Activated T-cell treated with anti-CD3 and anti-CD28 coated beads, Interleukin-2, amount 50 U/mL, for 72 hours (primary cell): Measurements from ENCODE around the gene GXYLT2. TPM values are rescaled to one million over a fixed set of nuclear protein-coding genes. Genes with fewer than 3 reads are reported as not detected.

Experiments
- ATAC-seq, 2 donors: fragments of 150-1000 bp; cut with Tn5 transposase; replicated peaks in 1 of 2; 2 replicates each; pipeline ENCODE4 v1.10.0; 2021; ENCODE audit warnings: moderate library complexity in 2 of 2, mild to moderate bottlenecking in 1 of 2
- DNase-seq, 2 donors: peaks; one replicate each; pipeline ENCODE4 v3.0.0; 2021 to 2022; ENCODE audit warnings: mixed read lengths in 1 of 2
- H3K27ac Mint-ChIP-seq: one replicate; pipeline ENCODE4 v1.8.0; 2022; ENCODE audit warnings: mild to moderate bottlenecking, moderate library complexity, mixed read lengths
- H3K27me3 Mint-ChIP-seq: one replicate; pipeline ENCODE4 v1.8.0; 2022; ENCODE audit warnings: low read depth, mixed read lengths
- H3K36me3 Mint-ChIP-seq, 2 donors: one replicate each; pipeline ENCODE4 v1.8.0; 2022; ENCODE audit warnings: mixed read lengths in 2 of 2, mild to moderate bottlenecking in 1 of 2; ENCODE audit not compliant: insufficient read depth in 2 of 2
- H3K4me1 Mint-ChIP-seq: one replicate; pipeline ENCODE4 v1.8.0; 2022; ENCODE audit warnings: low read depth, mixed read lengths
- H3K4me3 Mint-ChIP-seq, 2 donors: one replicate each; pipeline ENCODE4 v1.8.0; 2022; ENCODE audit warnings: mild to moderate bottlenecking in 2 of 2, mixed read lengths in 2 of 2, moderate library complexity in 2 of 2
- H3K9me3 Mint-ChIP-seq, 2 donors: one replicate each; pipeline ENCODE4 v1.8.0; 2022; ENCODE audit warnings: mixed read lengths in 2 of 2
- total RNA-seq, 2 donors: library from RNA; stranded (reverse); gene quantifications; one replicate each; pipeline ENCODE4 v1.2.3, GENCODE V29; 2022

Gene GXYLT2
- total RNA-seq, 2 donors from 2014 or later, result 0.23 to 0.26 TPM

GRCh38 chr3:72974956-72975355 is 87.1 kb downstream of the GXYLT2 start:
- ATAC-seq (no peak), DNase-seq (no peak)
- Mint-ChIP-seq H3K9me3 (no peaks in the 10 kb centered on the region), H3K27me3 (peaks cover 21% of the 10 kb centered on the region), H3K36me3 (no peaks in the 10 kb centered on the region), H3K27ac (no peak overlapping the region), H3K4me1 (peaks cover 18% of the 10 kb centered on the region), H3K4me3 (no peak overlapping the region)

GRCh38 chr3:72976281-72976741 is 88.5 kb downstream of the GXYLT2 start:
- no peak overlapping the region for H3K4me3 Mint-ChIP-seq
- ATAC-seq, result no peak
- no peaks in the 10 kb centered on the region for H3K9me3 Mint-ChIP-seq
- no peak overlapping the region for H3K27ac Mint-ChIP-seq
- no peaks in the 10 kb centered on the region for H3K36me3 Mint-ChIP-seq
- peaks cover 24% of the 10 kb centered on the region for H3K27me3 Mint-ChIP-seq
- H3K4me1 Mint-ChIP-seq, result peaks cover 18% of the 10 kb centered on the region
- DNase-seq, result no peak

- Mint-ChIP-seq H3K36me3 (no peaks in the 10 kb centered on the region), H3K9me3 (no peaks in the 10 kb centered on the region), H3K27me3 (peaks cover 24% of the 10 kb centered on the region), H3K27ac (peak overlapping the region; percentile 97), H3K4me1 (peaks cover 18% of the 10 kb centered on the region), H3K4me3 (peak overlapping the region; percentile 51 to 82)
- peak; percentile 94 to 96 for ATAC-seq
- peak; percentile 63 to 64 for DNase-seq
These were observed 89.4 kb downstream of the GXYLT2 start for GRCh38 chr3:72977060-72977808.

GRCh38 chr3:72982609-72983366 is 94.9 kb downstream of the GXYLT2 start:
- Mint-ChIP-seq H3K9me3 (peaks cover 0 to 2% of the 10 kb centered on the region in 2 donors), H3K36me3 (peaks cover 5 to 9% of the 10 kb centered on the region in 2 donors), H3K27me3 (peaks cover 23% of the 10 kb centered on the region), H3K27ac (no peak overlapping the region), H3K4me1 (peaks cover 11% of the 10 kb centered on the region), H3K4me3 (no peak overlapping the region)
- DNase-seq, result no peak
- no peak for ATAC-seq

GRCh38 chr3:72985576-72985975 is 97.7 kb downstream of the GXYLT2 start:
- H3K9me3 Mint-ChIP-seq, result peaks cover 0 to 2% of the 10 kb centered on the region in 2 donors
- H3K27me3 Mint-ChIP-seq, result peaks cover 12% of the 10 kb centered on the region
- no peak overlapping the region for H3K4me3 Mint-ChIP-seq
- H3K4me1 Mint-ChIP-seq, result peaks cover 11% of the 10 kb centered on the region
- peaks cover 5 to 9% of the 10 kb centered on the region in 2 donors for H3K36me3 Mint-ChIP-seq
- no peak overlapping the region for H3K27ac Mint-ChIP-seq
- ATAC-seq, result no peak
- DNase-seq, result no peak

- Mint-ChIP-seq H3K4me1 (no peaks in the 10 kb centered on the region), H3K4me3 (no peak overlapping the region), H3K27me3 (no peaks in the 10 kb centered on the region), H3K36me3 (peaks cover 0 to 2% of the 10 kb centered on the region in 2 donors), H3K9me3 (no peaks in the 10 kb centered on the region), H3K27ac (no peak overlapping the region)
- DNase-seq (no peak), ATAC-seq (peak in 1 of 2 donors; percentile 47)
These were observed 103.0 kb downstream of the GXYLT2 start for GRCh38 chr3:72990701-72991395.

GRCh38 chr3:72991522-72991921 is 103.7 kb downstream of the GXYLT2 start:
- no peak overlapping the region for H3K4me3 Mint-ChIP-seq
- no peaks in the 10 kb centered on the region for H3K4me1 Mint-ChIP-seq
- no peaks in the 10 kb centered on the region for H3K9me3 Mint-ChIP-seq
- ATAC-seq (no peak), DNase-seq (no peak)
- no peak overlapping the region for H3K27ac Mint-ChIP-seq
- peaks cover 0 to 2% of the 10 kb centered on the region in 2 donors for H3K36me3 Mint-ChIP-seq
- no peaks in the 10 kb centered on the region for H3K27me3 Mint-ChIP-seq

- ATAC-seq (no peak), DNase-seq (no peak)
- H3K36me3 Mint-ChIP-seq, result peaks cover 5 to 7% of the 10 kb centered on the region in 2 donors
- no peak overlapping the region for H3K27ac Mint-ChIP-seq
- H3K4me3 Mint-ChIP-seq, result no peak overlapping the region
- no peaks in the 10 kb centered on the region for H3K9me3 Mint-ChIP-seq
- H3K4me1 Mint-ChIP-seq, result peaks cover 8% of the 10 kb centered on the region
- H3K27me3 Mint-ChIP-seq, result no peaks in the 10 kb centered on the region
These were observed 105.5 kb downstream of the GXYLT2 start for GRCh38 chr3:72993391-72993790.

GRCh38 chr3:72995337-72995736 is 107.5 kb downstream of the GXYLT2 start:
- Mint-ChIP-seq H3K9me3 (no peaks in the 10 kb centered on the region), H3K36me3 (peaks cover 9 to 18% of the 10 kb centered on the region in 2 donors), H3K4me3 (peak overlapping the region in 1 of 2 donors; percentile 39), H3K27me3 (no peaks in the 10 kb centered on the region), H3K4me1 (peaks cover 27% of the 10 kb centered on the region), H3K27ac (no peak overlapping the region)
- DNase-seq (no peak), ATAC-seq (no peak)

GRCh38 chr3:72996121-72996472 is 108.3 kb downstream of the GXYLT2 start:
- peaks cover 9 to 22% of the 10 kb centered on the region in 2 donors for H3K36me3 Mint-ChIP-seq
- H3K9me3 Mint-ChIP-seq, result no peaks in the 10 kb centered on the region
- DNase-seq (no peak), ATAC-seq (no peak)
- H3K27ac Mint-ChIP-seq, result peak overlapping the region; percentile 80
- peaks cover 34% of the 10 kb centered on the region for H3K4me1 Mint-ChIP-seq
- H3K4me3 Mint-ChIP-seq, result peak overlapping the region; percentile 92
- no peaks in the 10 kb centered on the region for H3K27me3 Mint-ChIP-seq

GRCh38 chr3:72996473-72997333 is 108.9 kb downstream of the GXYLT2 start, which contains the start of gene PPP4R2:
TSS of gene PPP4R2 (plus strand) at chr3:72996811. CDS start at chr3:72997038, 227 bp downstream.
- peak; percentile 86 to 90 for ATAC-seq

GRCh38 chr3:72997421-72997961 is 109.6 kb downstream of the GXYLT2 start:
- H3K9me3 Mint-ChIP-seq, result no peaks in the 10 kb centered on the region
- peak overlapping the region; percentile 92 for H3K4me3 Mint-ChIP-seq
- peaks cover 12 to 33% of the 10 kb centered on the region in 2 donors for H3K36me3 Mint-ChIP-seq
- peak; percentile 39 to 56 for DNase-seq
- H3K4me1 Mint-ChIP-seq, result peaks cover 46% of the 10 kb centered on the region
- peak; percentile 23 to 34 for ATAC-seq
- H3K27ac Mint-ChIP-seq, result peak overlapping the region; percentile 90
- no peaks in the 10 kb centered on the region for H3K27me3 Mint-ChIP-seq

More at GRCh38 chr3:72996473-72997333, 108.9 kb downstream of the GXYLT2 start, which contains the start of gene PPP4R2:
- peak; percentile 93 to 95 for DNase-seq
- H3K36me3 Mint-ChIP-seq, result peaks cover 10 to 27% of the 10 kb centered on the region in 2 donors
- H3K9me3 Mint-ChIP-seq, result no peaks in the 10 kb centered on the region
- peak within 1 kb of the TSS; percentile 90 for H3K27ac Mint-ChIP-seq
- H3K27me3 Mint-ChIP-seq, result no peaks in the 10 kb centered on the region
- peaks cover 40% of the 10 kb centered on the region for H3K4me1 Mint-ChIP-seq
- H3K4me3 Mint-ChIP-seq, result peak within 1 kb of the TSS; percentile 92
